Retina (tissue), 1 donor: ENCODE data around the gene LIMA1.
"Not testable (repeated sequence)": the region's sequence is repeated elsewhere in the genome, so short reads cannot be mapped to it uniquely, and the experiment has no call there.

Source experiments
- DNase-seq: peaks from one replicate; pipeline ENCODE4 v3.0.0-alpha.2; 2016

Gene LIMA1

DNA sequence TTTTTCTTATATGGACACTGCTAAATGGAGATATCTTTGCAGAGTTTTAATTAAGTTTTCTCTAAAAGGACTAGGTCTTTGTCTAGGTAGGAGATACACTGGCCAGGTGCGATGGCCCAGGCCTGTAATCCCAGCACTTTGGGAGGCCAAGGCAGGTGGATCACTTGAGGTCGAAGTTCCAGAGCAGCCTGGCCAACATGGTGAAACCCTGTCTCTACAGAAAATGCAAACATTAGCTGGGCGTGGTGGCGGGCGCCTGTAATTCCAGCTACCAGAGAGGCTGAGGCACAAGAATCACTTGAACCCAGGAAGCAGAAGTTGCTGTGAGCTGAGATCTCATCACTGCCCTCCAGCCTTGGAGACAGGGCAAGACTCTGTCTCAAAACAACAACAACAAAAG lies 99.1 kb downstream of the LIMA1 start:
- no peak for DNase-seq

DNA sequence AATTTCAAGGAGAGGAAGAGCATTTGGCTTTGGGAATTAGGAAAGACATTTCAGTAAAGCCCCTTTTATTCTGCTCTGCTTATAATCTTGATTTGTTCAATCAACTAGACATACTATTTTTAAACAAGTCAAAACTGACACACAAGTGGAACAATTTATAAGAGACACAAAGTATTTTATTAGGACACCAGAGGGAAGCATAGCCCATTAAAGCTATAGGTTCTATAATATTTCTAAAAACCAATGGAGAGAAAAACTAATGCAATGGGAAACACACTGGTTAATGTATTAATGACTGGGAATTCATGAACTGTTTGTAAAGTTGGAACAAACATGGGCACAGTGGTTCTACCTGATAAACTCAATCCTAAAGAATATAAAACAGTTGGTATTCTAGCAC lies 100.9 kb downstream of the LIMA1 start:
- no peak for DNase-seq

DNA sequence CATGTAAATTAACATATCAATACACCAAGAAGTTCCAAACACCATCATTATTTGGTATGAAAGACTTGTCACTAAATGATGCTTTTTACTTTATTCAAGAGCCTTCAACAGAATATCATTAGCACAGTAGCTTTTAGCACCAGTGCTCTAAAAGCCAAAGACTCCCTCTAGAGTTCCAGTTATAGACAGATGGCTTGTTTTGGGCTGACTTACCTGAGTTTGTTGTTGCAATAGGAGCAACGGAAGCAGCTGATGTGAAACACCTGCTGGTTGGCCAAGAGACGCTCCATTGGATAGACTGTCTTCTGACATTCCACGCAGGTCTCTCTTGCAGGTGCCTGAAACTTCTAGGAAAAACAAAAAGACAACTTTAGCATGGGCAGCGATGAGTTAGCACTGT lies 101.6 kb downstream of the LIMA1 start:
- no peak for DNase-seq

DNA sequence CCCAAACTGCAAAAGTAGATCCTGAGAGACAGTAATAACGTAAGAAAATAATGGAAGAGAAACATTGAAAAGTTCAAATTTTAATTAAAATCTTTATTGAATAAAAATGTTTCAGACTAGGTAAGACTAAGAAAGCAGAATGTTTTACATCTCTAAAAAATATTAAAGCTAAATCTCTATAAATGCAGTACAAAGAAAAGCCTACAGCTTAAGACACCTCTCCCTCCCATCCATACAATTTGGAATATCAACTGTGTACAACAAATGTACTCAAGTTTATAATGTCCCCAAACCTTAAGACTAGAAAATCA lies 107.6 kb downstream of the LIMA1 start:
- DNase-seq: no peak

DNA sequence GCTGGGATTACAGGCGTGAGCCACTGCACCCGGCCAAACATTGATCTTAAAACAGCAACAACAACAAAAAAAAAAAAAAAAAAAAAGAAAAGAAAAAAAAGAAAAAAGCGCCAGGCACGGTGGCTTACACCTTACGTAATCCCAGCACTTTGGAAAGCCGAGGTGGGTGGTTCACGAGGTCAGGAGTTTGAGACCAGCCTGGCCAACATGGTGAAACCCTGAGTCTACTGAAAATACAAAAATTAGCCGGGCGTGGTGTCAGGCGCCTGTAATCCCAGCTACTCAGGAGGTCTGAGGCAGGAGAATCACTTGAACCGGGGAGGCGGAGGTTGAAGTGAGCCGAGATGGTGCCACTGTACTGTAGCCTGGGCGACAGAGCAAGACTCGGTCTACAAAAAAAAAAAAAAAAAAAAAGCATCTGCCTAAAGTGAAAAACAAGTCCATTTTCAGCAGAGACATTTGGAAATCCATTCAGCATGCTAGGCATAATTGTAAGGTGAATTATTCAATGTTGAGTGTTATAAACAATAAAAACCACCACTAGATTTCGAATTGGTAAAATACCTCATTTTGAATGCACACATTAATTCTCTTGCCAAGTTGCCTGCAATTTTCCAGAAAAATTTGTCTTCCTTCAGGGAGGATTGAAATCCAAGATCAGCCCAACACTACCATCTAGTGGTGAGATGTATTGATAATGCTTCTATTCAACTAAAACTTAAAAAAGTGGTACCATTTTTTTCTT lies 108.2 kb downstream of the LIMA1 start:
- DNase-seq: peak; percentile 68

DNA sequence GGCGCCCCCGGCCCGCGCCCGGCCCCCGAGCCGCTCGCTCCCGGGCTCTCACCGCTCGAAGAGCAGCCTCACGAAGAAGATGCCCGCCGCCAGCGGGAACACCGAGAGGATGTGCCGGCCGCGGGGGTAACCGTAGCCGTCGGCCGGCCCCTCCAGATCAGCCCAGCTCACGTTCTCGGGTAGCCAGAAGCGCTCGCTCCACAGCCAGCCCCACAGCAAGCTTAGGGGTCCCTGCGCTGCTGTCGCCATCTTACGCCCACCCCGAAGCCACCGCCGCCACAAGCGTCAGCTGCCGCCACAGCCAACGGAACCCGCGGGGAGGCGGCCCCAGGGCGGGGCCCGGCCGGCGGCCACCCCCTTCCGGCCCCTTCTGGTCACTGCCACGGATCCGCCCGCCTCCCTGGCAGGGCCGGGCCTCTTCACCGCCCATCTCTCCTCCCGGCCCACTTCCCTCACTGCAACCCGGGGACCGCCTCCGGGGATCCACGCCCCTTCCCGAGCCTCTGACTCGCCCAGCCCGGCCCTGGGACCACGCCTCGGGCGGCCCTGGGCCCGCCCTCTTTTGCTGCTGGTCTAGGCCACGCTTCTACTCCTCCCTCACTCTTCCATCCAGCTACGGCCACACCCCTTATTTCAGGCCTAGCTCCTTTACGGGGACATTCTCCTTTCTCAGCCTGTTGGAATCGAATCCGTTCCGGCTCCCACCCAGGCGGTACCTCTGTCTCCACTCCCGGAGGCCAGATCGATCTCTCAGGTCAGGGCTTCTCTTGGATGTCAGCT lies 116.1 kb downstream of the LIMA1 start, which contains the start of gene CERS5:
Gene CERS5 (minus strand): TSS at position 321 of the 780 bp plus-strand sequence. CDS start 72 bp downstream, at position 249.
- DNase-seq: peak; percentile 99

DNA sequence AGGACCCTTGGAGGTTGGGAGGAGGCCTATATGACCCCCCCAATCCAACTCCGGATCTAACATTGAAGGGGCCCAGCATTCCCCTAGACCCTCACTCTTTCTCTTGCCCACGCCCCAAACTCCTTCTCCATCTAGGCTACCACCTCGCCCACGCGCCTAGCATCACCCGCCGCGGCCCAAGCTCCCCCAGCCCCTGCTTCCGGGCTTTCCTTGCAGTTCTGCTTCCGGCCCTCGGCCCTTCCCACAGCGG lies 116.6 kb downstream of the LIMA1 start:
- no peak for DNase-seq

DNA sequence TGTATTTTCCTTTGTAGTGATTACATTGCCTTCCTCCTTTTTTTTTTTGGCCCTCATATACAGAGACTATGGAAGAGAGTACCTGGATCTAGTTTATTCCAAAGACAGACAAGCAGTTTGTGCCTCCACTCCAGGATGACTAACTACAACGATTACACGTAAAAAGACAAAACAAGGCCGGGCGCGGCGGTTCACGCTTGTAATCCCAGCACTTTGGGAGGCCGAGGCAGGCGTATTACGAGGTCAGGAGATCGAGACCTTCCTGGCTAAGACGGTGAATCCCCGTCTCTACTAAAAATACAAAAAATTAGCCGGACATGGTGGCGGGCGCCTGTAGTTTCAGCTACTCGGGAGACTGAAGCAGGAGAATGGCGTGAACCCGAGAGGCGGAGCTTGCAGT lies 118.4 kb downstream of the LIMA1 start:
- no peak for DNase-seq

DNA sequence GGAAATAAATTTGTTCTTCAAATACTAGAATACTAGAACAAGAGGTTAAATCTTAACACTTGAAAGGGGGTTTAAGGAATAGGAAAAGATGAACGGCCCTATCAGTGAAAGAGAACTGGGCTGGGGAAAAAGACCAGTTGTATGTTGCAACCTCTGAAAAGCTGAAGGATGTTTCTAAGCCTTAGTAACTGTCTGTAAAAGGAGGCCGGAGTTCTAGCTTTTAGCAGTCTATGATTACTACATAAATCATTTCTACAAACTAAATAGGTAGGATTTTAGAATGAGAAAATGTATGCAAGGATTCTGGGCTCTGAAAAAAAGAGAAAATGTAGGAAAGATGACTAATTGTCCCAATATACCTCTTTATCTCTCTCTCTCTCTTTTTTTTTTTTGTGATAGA lies 121.1 kb downstream of the LIMA1 start:
- no peak for DNase-seq

DNA sequence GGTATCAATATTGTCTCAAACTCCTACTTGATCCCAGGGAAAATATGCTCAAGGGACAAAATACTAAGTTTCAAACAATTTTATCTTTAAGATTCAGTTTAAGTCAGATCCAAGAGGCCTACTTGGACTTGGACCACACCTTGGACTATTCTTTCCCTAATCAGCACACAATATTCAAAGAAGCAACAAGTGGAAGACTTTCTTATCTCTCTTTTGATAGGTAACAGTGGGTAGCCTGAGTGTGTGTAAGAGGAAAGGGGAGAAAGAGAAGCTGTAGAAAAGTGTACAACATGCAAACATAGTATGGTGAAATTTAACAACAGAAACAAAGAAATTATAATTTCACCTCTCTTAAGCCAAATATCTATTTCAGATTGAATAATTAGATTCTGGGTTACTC lies 122.7 kb downstream of the LIMA1 start:
- no peak for DNase-seq

DNA sequence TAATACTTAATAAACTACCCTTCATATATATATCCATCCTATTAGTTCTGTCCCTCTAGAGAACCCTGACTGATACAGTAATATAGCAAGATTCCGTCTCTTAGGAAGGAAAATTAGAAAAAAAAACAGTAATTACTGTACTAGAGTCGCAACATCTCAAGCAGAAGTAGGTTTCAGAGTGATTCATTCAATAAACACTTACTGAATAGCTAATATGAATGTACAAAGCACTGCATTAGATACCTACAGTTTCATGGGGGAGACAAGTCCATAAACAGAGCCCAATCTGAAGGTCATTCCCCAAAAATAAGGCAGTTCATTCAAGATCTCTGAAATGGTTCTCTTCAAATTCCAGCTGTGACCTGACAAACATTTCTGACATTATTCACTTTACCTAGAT lies 126.1 kb downstream of the LIMA1 start:
- no peak for DNase-seq

DNA sequence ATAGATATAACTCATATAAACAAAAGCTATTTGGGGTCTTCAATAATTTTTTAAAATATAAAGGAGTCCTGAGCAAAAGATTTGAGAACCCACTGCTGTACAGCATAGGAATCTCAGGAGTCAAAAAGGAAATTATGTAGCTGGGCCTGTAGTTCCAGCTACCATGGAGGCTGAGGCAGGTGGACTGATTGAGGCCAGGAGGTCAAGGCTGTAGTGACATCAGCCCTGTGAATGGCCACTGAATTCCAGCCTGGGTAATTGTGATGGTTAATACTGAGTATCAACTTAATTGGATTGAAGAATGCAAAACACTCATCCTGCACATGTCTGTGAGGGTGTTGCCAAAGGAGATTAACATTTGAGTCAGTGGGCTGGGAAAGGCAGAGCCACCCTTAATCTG lies 126.7 kb downstream of the LIMA1 start:
- DNase-seq: no peak

DNA sequence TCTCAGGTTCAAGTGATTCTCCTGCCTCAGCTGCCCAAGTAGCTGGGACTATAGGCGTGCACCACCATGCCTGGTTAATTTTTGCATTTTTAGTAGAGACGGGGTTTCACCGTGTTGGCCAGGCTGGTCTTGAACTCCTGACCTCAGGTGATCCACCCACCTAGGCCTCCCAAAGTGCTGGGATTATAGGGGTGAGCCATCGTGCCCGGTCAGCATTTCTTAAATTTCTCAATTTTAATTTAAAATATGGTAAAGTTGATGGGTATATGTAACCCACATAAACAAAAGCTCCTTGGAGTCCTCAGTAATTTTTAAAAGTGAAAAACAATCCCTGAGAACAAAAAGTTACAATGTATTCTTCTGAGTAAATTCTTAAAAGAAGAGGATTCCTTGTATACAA lies 128.4 kb downstream of the LIMA1 start:
- not testable (repeated sequence) for DNase-seq

DNA sequence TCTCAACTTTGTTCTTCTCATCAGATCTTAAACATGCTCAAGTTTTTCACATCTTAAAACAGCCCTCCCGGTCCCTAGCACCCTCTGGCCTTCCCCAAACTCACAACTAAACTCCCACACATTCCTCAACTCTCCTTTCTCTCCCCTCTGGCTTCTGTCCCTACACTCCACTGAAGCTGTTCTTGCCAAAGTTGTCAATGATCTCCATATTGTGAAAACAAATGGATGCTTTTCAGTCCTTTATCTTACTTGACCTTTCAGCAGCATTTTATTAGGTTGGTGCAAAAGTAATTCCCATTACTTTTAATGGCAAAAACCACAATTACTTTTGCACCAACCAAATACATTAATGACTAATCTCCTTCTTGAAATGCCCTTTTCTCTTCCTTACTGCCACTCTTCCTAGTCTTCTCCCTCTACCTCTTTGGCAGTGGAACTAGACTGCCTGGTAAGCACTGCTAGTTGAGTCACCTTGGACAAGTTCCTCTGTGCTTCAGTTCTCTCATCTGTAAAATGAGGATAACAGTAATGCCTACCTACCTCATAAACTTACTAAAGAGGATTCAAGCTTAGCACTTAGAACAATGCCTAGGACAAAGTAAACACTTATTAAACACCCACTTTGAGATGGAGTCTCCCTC lies 132.2 kb downstream of the LIMA1 start:
- no peak for DNase-seq

DNA sequence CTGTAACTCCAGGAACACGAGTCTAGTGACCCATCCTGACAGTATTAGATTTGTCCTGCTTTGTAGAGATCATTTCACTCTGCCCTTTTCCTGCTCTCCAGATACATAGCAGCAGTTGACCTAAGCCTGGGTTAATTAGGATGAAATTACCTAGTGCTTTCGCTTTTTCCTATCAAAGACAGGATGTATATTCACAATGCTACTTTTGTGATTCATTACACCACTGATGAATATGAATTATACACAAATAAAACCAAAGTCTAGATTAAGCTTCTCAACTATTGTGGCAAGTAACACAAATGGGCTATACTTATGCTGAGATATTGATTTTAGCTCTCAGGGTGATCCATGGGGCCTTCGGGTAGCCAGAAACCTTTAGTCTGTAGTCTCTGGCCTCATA lies 134.0 kb downstream of the LIMA1 start:
- no peak for DNase-seq

DNA sequence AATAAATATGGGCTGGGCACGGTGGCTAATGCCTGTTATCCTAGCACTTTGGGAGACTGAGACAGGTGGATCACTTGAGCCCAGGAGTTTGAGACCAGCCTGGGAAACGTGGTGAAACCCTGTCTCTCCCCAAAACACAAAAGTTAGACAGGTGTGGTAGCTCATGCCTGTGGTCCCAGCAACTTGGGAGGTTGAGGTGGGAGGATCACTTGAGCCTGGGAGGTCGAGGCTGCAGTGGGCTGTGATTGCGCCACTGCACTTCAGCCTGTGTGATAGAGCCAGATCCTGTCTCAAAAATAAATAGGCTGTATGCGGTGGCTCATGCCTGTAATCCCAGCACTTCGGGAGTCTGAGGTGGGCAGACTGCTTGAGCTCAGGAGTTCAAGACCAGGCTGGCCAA lies 135.3 kb downstream of the LIMA1 start:
- not testable (repeated sequence) for DNase-seq

DNA sequence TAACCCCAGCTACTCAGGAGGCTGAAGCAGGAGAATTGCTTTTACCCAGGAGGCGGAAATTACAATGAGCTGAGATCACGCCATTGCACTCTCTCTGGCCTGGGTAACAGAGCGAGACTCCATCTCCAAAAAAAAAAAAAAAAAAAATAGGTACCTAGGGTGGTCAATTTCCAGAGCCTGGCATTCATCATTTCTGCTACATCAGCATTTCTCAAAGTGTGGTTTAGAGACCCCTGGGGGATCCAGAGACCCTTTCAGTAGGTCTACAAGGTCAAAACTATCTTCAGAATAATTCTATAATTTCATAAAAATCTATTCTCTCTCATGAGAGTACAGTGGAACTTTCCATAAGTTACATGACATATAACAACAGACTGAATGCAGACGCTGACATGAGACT lies 136.0 kb downstream of the LIMA1 start:
- DNase-seq: no peak

DNA sequence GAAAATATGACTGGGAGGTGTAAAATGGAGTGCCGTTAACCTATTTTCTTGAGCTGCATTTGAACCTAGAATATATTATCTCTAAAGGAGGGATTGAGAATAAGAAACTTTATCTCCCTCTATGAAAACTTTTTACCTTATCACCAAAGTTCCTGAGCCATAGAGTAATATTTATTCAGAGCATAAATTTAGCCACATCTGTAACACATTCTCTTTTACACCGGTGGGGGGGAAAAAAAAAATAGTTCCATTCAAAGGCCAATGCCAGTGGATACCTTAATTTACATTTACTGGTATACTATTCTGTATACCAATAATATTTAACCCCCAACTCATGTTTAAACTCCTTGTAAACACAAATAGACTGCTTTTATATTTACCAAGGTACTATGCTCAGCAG lies 137.9 kb downstream of the LIMA1 start:
- no peak for DNase-seq

DNA sequence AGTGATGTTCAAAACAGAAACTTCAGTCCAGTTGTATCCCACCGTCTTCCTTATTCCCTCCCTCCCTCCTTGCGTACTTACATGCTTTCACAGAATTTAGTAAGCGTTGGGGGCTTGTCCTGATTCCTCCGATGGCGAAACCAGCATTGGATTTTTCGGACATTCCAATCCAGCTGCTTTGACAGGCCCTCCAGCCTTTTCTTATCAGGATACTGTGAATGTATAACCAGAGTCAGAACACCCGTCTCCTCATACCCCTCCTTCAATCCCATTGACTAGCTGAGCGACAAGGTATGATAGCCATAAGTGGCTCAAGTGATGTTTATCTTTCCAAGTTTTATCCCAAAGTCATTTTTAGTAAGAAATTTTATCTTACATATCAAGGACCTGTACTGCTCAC lies 140.3 kb downstream of the LIMA1 start:
- DNase-seq: no peak

DNA sequence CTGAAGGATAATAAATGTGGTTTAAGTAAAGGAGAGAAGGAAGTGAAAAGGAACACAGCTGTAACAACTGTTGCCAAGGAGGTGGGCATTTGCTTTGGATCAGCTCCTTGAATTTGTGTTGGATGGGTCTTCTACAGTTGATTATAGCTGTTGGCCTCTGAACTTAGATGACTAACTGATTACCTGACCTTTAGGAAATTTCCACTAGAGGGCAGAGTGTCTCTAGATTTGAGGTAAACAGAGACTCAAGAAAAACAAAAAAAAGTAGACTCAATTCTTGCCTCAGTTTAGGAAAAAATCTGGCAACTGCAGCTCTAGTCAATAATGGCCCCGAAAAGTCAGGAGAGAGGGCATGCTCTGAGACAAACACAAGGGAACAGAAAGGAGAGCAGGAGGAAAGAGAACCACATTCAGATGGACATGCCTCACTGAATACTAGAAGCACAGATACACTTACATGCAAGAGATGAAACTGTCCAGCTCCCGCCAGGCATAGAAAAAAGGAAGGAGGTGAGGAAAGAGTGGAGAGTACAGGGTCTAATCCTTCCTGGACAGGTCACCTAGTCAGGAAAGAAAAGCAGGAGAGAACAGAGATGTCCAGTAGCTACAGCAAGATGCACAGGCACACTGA lies 150.7 kb downstream of the LIMA1 start:
- peak; percentile 26 for DNase-seq

DNA sequence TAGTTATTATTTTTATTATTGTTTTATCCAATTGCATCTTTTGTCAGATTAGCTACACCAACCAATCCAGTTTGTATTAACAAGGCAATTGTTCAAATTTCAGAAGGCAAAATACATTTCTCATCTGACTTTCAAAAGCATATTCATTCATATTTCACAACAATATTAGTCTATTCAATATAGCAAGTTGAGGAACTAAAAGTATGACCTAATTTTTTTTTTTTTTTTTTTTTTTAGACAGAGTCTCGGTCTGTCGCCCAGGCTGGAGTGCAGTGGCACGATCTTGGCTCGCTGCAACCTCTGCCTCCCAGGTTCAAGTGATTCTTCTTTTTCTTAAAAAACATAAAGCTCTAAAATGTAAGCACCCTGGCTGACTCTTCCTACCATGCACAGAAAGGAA lies 154.0 kb downstream of the LIMA1 start:
- no peak for DNase-seq

DNA sequence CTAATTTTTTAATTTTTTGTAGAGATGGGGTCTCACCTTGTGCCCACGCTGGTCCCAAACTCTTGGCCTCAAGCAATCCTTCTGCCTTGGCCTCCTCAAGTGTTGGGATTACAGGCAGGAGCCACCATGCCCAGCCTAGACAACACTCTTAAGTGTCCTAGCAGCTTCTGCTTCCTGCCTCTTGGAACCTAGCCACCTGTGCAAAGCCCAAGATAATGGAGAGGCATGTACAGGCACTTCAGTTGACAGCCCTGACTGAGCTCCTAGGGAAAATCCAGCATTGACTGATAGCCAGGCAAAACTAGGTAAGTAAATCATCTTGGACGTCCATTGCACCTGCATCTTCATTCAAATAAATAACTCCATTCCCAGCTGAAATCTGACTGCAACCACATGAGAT lies 155.8 kb downstream of the LIMA1 start:
- no peak for DNase-seq
